Measurements from ENCODE around the gene PSMB10. TPM values are rescaled to one million over a fixed set of nuclear protein-coding genes. Genes with fewer than 3 reads are reported as not detected.

Gene PSMB10
- total RNA-seq, 1 experiment from 2014 or later = 24.5 TPM

DNA sequence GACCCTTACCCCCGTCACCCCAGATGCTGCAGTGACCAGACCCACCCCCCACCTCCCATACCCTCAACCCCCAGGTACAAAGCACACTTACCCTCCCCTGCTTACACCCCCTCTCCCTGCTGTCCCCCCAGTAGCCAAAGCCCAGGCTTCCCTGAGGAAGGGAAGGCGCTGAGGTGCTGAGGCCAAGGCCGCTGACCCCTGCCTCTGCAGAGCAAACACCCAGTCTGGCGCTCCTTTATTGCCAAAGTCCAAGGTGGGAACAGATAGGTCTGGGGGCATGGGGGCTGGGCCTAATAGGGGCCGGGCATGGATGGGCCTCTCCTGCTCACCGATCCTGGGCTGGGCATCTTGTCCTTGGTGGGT lies 6.6 kb upstream of the PSMB10 start:
- no peak overlapping the region for H3K4me3 Mint-ChIP-seq
- Histone ChIP-seq H2AFZ (ENCODE audit: low read length) (no peak overlapping the region), H2BK5ac (ENCODE audit: insufficient read length, low read length) (no peak overlapping the region), H3K27me3 (ENCODE audit: insufficient read depth, low read length) (no peaks in the 10 kb centered on the region), H3K56ac (ENCODE audit: insufficient read length, low read depth, low read length) (no peak overlapping the region), H3K23me2 (ENCODE audit: insufficient read length, low read depth, low read length, poor library complexity, severe bottlenecking) (no peaks in the 10 kb centered on the region), H4K91ac (ENCODE audit: insufficient read length, low read depth, low read length) (no peak overlapping the region), H3K79me1 (ENCODE audit: insufficient read depth, low read depth, low read length, poor library complexity, severe bottlenecking) (no peaks in the 10 kb centered on the region), H4K8ac (replicated peaks; ENCODE audit: insufficient read length, low read depth, low read length) (no peak overlapping the region), H3K27ac (ENCODE audit: insufficient read length, low read depth, low read length) (no peak overlapping the region), H3K9me3 (ENCODE audit: control insufficient read depth, low read depth, low read length) (no peaks in the 10 kb centered on the region), H3K4me2 (ENCODE audit: insufficient read depth, insufficient read length, low read length) (no peak overlapping the region), H4K5ac (ENCODE audit: insufficient read length, low read depth, low read length) (no peak overlapping the region), H3K79me2 (ENCODE audit: insufficient read depth, low read length) (no peaks in the 10 kb centered on the region), H3K14ac (ENCODE audit: insufficient read depth, low read length) (no peak overlapping the region), H2BK15ac (ENCODE audit: low read depth, low read length) (no peak overlapping the region), H3K4ac (ENCODE audit: low read depth, low read length) (no peak overlapping the region), H3K18ac (ENCODE audit: insufficient read length, low read depth, low read length) (no peak overlapping the region), H2BK120ac (ENCODE audit: low read depth, low read length, poor library complexity, severe bottlenecking) (no peak overlapping the region), H3K4me1 (ENCODE audit: insufficient read depth, low read length) (no peaks in the 10 kb centered on the region), H3T11ph (ENCODE audit: low read length) (no peak overlapping the region), H2BK20ac (ENCODE audit: low read depth, low read length, poor library complexity, severe bottlenecking) (no peak overlapping the region), H2BK12ac (ENCODE audit: insufficient read length, low read depth, low read length) (no peak overlapping the region), H4K20me1 (ENCODE audit: control insufficient read depth, insufficient read depth, insufficient read length) (no peaks in the 10 kb centered on the region), H3K9ac (ENCODE audit: extremely low read depth, insufficient read length, low read length) (no peak overlapping the region), H3K23ac (ENCODE audit: insufficient read length, low read depth, low read length) (no peak overlapping the region), H2AK5ac (ENCODE audit: insufficient read length, low read length) (no peak overlapping the region)
- no peaks in the 10 kb centered on the region for H3K9me3 Mint-ChIP-seq
- no CpG with 5 or more reads among the region's 6 CpGs for WGBS (ENCODE audit: extremely low coverage, insufficient read length, low lambda C conversion rate)
- no peaks in the 10 kb centered on the region for H3K27me3 Mint-ChIP-seq (ENCODE audit: low read depth)
- H3K27ac Mint-ChIP-seq = no peak overlapping the region; a peak in 1 of 7 replicates
- peaks cover 2 to 15% of the 10 kb centered on the region in 2 experiments; a peak in 2 of 4 replicates for H3K4me1 Mint-ChIP-seq
- peaks cover 11 to 50% (median 20%) of the 10 kb centered on the region in 3 experiments; a peak in 5 of 7 replicates for H3K36me3 Mint-ChIP-seq (ENCODE audit: insufficient read depth in 1 of 3, low read depth in 3 of 3)
- DNase-seq = no peak
- TF ChIP-seq, protein P1, sequence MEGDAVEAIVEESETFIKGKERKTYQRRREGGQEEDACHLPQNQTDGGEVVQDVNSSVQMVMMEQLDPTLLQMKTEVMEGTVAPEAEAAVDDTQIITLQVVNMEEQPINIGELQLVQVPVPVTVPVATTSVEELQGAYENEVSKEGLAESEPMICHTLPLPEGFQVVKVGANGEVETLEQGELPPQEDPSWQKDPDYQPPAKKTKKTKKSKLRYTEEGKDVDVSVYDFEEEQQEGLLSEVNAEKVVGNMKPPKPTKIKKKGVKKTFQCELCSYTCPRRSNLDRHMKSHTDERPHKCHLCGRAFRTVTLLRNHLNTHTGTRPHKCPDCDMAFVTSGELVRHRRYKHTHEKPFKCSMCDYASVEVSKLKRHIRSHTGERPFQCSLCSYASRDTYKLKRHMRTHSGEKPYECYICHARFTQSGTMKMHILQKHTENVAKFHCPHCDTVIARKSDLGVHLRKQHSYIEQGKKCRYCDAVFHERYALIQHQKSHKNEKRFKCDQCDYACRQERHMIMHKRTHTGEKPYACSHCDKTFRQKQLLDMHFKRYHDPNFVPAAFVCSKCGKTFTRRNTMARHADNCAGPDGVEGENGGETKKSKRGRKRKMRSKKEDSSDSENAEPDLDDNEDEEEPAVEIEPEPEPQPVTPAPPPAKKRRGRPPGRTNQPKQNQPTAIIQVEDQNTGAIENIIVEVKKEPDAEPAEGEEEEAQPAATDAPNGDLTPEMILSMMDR (conservative IDR thresholded peaks at IDR 0.05) = no peak
